Activated CD4-positive, alpha-beta T cell treated with anti-CD3 and anti-CD28 coated beads, Interleukin-2, amount 50 U/mL, for 1 hour (primary cell): Measurements from ENCODE around the gene SPANXC.
"Not testable (repeated sequence)": the region's sequence is repeated elsewhere in the genome, so short reads cannot be mapped to it uniquely, and the experiment has no call there.

Source experiments
- DNase-seq: peaks from one replicate; pipeline ENCODE4 v3.0.0-alpha.2; 2020

Gene SPANXC, protein sequence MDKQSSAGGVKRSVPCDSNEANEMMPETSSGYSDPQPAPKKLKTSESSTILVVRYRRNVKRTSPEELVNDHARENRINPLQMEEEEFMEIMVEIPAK

DNA sequence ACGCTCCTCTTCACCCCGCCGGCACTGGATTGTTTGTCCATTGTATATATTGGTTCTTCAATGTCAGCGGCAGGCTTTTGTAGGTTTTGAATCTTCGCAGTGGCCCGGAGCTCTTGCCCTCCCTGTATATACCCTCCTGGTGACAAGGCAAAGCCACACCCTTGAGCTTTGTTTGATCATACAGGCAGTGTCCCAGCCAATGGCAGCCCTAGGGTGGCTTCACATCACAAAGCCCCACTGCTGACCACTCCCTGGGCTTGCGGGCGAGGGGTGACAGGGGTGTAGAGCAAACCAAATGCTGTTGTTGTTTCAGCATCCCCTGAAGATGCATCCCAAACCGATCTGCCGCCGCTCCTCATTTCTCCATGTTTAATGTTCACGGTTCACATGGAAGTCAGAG is at the start of gene SPANXC:
TSS of gene SPANXC (minus strand) at position 101 of the 400 bp plus-strand sequence. CDS start at position 41, 60 bp downstream.
- DNase-seq = not testable (repeated sequence)

DNA sequence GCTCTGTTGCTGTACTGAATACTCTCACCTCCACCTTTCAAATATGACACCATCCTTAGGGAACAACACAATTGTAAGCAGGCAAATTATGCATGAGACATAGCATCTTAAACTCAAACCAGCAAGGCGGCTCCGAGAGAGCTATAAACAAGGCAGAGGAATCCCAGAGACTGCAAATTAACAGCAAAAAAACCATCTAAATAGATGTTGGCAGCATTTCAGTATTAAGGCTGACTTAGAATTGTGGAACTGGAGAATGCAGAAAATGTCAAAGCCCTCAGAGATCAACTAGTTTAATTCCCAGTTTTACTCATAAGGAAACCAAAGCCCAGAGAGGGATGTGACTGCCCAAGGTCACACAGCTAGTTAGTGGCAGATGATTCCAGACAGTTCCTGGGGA is 37.2 kb upstream of the SPANXC start:
- no peak for DNase-seq

DNA sequence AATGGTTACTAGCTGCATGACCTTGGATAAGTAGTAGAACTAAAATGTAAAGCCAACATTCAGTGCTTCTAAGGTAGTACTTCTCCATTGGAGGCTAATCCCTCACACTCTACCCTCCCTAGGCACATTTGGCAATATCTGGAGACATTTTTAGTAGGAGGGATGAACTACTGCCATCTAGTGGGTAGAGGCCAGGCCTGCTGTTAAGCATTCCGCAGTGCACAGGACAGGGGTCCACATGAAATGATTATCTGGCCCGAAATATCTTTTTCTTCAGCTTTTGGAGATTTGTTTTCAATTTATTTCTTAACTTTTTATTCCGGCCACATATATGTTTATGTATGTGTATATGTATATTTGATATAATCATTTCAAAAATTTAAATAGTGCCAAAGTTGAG is 36.0 kb upstream of the SPANXC start:
- DNase-seq = no peak

DNA sequence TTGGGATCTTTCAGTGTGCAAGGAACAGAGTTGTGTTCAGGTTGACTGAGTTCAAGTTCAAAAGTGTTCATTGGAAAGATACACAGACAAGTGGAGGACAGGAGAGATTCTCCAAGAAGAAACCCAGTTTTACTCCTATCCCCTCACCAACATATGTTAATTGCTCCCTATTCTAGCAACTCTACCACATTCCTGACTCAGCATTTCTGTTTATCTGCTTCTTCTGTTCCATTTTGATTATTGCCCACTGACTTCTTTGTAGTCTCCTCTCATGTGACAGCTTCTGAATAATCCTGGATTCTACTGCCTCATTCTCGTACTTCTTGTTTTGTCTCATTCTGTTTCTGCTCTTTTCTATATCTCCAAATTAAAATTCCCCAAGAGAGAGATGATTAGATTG is 15.8 kb upstream of the SPANXC start:
- no peak for DNase-seq

DNA sequence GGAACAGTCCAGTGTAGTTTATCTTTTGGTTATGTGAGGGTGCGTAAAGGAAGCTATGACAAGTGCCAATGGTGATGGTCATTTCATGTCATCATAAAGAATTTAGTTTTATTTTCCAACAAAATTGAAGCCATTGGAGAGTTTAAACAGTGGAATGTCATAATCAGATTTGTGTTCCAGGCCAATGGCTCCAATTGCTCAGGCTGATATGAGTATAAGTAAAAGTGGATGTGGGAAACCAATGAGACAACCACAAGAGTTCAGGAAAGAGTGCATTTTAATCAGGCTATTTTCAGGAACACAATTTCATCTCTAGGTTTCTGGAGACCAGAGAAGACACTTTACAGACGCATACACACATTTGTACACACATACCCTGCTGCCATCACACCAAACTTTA is 20.7 kb downstream of the SPANXC start:
- DNase-seq = no peak

DNA sequence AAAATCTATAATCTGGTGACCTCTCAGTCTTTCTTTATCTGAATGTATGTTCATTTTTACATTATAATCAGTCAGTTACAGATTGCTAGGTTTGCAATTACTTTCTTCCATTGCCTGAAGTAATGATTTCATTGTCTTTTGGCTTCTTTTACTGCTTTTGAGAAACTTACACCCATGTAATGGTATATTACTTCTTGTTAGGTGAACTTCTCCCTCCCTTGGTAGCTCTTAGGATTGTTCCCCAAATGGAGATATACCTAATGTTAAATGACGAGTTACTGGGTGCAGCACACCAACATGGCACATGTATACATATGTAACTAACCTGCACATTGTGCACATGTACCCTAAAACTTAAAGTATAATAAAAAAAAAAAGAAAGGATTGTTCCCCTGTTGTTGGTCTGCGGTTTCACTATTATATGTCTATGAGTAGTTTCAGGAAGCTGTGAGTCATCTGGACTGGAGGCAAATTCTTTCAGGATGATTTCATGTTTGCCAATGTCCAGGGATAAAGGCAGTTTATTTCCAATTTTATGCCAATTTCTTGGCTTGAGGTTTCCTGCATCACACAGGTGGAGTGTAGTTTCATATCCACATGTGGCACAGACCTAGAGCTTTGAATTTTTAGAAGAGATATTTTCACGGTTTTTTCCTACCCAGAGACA is 21.8 kb downstream of the SPANXC start:
- DNase-seq = no peak

DNA sequence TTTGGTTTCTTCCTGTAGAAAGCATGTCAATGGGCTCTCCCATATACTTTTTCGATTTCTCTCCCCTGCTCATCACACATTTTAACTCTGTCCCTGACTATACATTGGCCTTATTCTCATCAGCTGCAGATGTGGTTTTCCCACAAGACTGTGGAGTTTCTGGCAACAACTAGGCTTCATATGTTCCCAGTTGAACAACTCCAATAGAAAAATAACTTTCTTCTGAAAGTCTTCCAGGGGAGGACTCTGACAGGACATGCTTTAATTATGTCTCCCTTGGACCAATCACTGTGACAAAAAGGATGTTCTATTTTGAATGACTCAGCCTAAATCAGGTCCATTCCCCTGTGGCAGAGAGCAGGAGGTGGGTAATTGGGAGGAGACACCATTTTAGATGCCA is 28.1 kb downstream of the SPANXC start:
- DNase-seq = no peak

DNA sequence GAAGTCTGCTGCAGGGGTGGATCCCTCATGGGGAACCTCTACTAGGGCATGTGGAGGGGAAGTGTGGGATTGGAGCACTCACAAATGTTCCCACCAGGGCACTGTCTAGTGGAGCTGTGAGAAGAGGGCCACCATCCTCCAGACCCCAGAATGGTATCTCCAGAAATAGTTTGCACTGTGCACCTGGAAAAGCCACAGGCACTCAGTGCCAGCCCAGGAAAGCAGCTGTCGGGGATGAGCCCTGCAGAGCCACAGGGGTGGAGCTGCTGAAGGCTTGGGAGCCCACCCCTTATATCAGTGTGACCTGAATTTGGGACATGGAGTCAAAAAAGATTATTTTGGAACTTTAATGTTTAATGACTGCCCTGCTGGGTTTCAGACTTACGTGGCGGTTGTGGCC is 40.4 kb downstream of the SPANXC start:
- DNase-seq = no peak
